GM18870 (cell line): ENCODE data around the gene STKLD1.
A peak's percentile ranks its signal among the peaks of the same experiment; 100 is the strongest.
"Not testable (repeated sequence)": the region's sequence is repeated elsewhere in the genome, so short reads cannot be mapped to it uniquely, and the experiment has no call there.

Experiments used
- ATAC-seq: cut with Tn5 transposase; IDR thresholded peaks from one replicate; pipeline ENCODE4 v1.9.1; 2021; ENCODE audit warnings: moderate library complexity; ENCODE audit not compliant: unreplicated experiment

The STKLD1 gene

DNA sequence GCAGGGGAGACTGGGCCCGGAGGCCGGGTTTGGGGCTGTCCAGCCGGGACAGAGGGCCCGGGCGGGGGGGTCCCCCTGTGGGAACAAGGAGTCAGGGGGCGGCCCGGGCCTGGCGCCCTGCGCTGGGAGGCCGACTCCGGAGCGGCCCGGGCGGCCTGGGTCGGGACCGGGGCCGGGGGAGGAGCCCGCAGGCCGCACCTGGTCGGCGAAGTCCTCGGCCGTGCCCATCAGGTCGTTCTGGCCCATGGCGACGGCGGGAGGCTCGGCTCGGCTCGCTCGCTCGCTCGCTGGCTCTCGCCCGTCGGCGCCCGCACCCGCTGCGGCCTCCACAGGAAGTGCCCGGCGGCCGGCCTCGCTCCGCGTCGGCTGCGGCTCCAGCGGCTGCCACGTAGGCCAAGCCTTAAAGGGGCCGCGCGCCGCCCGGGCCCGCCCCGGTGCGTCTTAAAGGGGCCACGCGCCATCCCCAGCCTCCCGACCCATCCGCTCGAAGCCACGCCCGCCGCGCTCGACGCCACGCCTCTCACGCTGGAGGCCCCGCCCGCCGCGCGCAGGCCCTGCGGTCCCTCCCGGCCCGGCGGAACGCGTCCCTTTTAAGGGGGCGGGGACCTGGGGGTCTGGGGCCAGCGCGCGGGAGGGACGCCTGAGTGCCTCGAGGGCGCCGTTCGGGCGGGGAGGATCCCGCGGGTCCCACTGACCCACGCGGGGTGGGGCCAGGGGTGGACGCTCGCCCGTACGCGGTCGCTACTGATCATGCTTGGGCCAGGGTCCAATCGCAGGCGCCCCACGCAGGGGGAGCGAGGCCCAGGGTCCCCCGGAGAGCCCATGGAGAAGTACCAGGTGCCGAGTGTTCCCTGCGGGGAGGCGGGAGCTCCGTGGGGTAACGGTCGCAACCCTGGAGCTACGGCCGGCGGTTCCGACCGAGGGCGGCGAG, at the start of gene STKLD1, which contains the start of gene SURF4:
STKLD1 (plus strand) TSS at position 643 of the 931 bp plus-strand sequence; CDS start at position 751, 108 bp downstream.
SURF4 (minus strand) TSS at position 337 of the 931 bp plus-strand sequence; CDS start at position 246, 91 bp downstream.
- ATAC-seq: peak; percentile 63

- ATAC-seq: not testable (repeated sequence)
Observed at GRCh38 chr9:133327021-133327420, 49.1 kb upstream of the STKLD1 start.

DNA sequence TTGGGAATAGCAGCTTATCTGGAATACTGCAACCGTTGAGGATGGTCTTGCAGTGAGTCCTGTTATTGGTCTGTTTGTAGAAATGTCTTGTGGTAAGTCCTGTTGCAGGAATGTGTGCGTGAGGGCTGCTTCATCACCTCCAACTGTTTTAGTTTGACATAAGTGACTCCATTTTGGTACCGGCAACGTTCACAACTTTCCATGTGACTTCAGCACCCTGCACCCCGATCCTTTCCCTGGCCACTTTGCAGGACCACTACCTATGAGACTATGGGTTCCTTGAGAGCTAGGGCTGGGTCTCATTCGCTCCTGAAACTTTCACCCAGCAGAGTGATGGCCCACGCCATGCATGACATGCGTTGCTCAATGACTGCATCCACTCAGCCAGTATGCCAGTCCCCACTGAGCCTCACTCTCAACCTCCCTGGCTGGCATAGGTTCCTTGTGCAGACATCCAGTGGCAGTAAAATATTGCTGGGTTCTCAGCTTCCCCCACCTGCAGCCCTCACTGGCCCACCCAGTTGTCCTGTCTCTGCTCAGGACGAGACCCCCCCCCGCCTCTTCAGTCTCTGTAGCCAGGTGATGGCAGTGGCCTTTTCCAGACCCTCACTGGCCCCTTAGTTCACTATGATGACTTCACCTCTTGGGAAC, 48.2 kb upstream of the STKLD1 start:
- no peak for ATAC-seq

DNA sequence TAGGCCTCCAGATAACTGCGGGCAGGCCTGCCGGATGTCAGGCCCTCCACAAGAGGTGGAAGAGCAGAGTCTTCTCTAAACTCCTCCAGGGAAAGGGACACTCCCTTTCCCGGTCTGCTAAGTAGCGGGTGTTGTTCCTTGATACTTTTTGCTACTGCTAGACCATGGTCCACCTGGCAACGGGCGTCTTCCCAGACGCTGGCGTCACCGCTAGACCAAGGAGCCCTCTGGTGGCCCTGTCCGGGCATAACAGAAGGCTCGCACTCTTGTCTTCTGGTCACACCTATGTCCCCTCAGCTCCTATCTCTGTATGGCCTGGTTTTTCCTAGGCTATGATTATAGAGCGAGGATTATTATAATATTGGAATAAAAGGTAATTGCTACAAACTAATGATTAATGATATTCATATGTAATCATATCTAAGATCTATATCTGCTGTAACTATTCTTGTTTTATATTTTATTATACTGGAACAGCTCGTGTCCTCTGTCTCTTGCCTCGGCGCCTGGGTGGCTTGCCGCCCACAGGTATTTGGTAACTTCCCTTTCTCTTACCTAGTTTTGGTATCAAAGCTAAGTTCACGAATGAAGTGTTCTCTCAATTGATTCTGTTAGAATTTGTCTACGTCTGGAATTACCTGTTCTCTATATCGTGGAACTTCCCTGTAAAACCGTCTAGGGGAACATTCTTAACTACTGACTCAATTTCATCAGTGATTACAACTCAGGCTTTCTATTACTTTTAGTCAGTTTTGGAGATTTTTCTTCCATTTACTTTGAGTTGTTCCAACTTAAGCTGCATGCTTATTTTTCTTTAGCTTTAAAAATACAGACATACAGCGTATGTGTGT, 46.6 kb upstream of the STKLD1 start:
- ATAC-seq: not testable (repeated sequence)

GRCh38 chr9:133331221-133331620, 44.9 kb upstream of the STKLD1 start:
- ATAC-seq: no peak

GRCh38 chr9:133331641-133332380, 44.4 kb upstream of the STKLD1 start:
- ATAC-seq: no peak

GRCh38 chr9:133332381-133332730, 43.8 kb upstream of the STKLD1 start:
- no peak for ATAC-seq

GRCh38 chr9:133333011-133333410, 43.2 kb upstream of the STKLD1 start:
- no peak for ATAC-seq

DNA sequence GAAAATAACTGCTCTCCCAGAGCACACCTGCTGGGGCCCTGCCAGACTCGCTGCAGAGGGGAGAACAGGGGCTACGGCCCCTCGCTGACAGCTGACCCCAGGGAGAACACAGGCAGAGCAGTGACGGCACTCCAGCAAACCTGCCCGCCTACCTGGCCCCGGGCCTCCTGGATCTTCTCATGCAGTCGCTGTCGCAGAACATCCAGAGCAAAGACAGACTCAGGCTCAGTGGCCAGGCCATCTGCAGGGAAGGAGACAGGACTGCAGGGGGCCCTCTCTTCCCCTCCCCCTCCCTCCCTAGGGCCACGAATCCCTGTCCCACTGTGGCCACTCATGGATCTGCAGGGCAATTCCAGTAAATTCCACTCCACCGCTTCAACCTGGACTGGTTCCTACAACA, 42.6 kb upstream of the STKLD1 start:
- no peak for ATAC-seq

- ATAC-seq: no peak
Observed at GRCh38 chr9:133334161-133334560, 42.0 kb upstream of the STKLD1 start.

DNA sequence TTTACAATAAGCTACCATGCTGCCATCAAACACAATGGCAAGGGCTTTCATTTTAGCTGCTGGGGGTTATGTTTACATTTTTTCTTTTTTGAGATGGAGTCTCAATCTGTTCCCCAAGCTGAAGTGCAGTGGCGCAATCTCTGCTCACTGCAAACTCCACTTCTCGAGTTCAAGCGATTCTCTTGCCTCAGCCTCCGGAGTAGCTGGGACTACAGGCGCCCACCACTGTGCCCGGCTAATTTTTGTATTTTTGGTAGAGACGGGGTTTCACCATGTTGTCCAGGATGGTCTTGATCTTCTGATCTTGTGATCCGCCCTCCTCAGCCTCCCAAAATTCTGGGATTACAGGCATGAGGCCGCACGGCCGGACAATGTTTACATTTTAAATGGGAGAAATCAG, 41.3 kb upstream of the STKLD1 start:
- ATAC-seq: not testable (repeated sequence)

GRCh38 chr9:133335924-133336811, 40.0 kb upstream of the STKLD1 start, which contains the start of gene SURF6:
SURF6 (minus strand) TSS chr9:133336188; CDS start chr9:133336132, 56 bp downstream.
- ATAC-seq: no peak

GRCh38 chr9:133339641-133340040, 36.5 kb upstream of the STKLD1 start:
- ATAC-seq: no peak

DNA sequence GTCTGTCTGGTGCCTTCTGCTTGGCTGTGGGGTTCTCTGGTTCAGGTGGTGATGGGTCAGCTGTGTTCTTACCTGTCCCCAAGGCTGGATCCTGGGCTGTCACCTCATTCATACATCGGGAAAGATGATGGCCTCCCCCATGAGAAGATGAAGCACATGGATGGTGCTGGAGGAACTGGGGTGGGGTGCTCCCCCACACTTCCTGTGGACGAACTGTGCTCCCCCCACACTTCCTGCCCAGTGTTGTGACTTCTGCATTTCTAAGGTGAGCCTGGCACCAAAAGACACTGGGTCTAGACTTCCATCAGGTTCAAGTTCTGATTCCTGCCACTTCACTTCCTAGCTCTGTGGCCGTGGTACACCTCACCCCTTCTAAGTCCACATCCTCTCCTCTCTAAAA, 35.9 kb upstream of the STKLD1 start:
- ATAC-seq: no peak

- no peak for ATAC-seq
Observed at GRCh38 chr9:133340916-133341315, 35.2 kb upstream of the STKLD1 start.

DNA sequence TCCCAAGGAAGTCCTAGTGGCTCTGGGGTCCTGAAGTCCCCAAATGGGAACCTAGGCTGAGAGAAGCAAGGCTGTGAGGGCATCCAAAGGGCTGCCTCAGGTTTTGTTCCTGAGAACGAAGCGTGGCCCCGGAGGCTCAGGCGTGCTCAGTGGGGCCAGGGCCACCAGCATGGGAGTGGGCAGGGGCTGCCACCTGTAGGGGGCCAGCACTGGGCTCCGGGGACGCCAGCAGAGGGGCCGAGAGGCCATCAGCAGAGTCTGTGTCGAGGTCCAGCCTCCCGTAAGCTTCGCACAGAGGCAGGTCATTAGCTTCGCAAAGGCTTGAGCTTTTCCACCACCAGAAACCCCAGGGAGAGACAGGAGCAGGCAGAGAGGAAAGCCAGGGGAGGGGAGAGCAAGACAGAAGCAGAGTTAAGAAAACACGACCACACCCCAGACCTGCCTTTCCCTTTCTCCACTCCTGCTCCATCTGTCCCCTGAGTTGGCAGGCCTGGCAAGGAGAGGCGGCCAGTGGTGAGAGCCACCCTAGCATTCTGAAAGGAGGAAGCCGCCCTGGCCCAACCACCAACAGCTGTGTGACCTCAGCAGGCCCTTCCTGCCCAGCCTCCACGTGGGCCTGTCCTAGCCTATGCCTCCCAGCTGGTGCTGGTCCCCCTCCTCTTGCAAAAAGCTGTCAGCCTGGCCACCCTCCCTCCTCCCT, 34.6 kb upstream of the STKLD1 start:
- ATAC-seq: no peak

GRCh38 chr9:133342069-133342406, 34.1 kb upstream of the STKLD1 start:
- ATAC-seq: no peak

DNA sequence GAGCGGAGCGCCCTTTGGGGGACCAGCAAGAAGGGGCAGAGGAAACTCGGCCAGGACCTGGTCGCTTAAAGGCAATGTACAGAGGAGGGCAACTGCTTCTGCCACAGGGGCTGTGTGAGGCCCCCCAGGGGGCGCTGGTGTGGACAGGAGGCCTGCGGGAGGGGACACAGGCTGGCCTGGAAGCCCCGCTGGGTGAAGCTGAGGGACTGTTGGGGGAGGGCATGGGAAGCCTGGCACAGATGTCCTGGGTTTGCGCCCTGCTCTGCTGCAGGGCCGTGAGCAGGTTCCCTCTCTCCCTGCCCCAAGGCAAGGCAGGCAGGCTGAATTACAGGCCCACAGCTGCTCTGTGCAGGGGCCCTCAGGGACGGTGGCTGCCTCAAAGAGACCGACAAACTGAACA, 33.6 kb upstream of the STKLD1 start:
- no peak for ATAC-seq

DNA sequence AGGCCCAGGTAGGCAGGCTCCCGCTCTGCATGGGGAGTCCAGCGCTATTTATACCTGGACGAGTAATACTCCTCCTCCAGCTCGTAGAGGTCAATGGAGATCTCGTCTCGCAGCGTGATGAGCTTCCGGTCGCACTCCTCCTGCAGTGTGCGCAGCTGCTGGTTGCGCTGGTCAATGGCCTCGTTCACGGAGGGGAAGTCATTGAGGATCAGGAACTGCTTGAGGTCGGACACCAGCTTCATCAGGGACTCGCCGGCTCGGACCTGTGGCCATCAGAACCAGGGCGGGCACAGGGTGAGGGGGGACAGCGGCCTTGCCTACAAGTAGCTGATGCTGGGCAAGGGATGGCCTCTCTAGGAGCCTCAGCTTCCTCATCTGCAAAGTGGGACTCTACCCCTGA, 32.1 kb upstream of the STKLD1 start:
- ATAC-seq: no peak
